NB4 (cell line): ENCODE measurements around the gene NCSTN.

ENCODE experiments used
- MYC ChIP-seq: IDR thresholded peaks from 2 replicates; pipeline ENCODE4 v1.6.1; 2011; ENCODE audit warnings: low read depth, low read length
- TF ChIP-seq, protein P1 (sequence below): IDR thresholded peaks from one replicate; pipeline ENCODE4 v1.5.1; 2012; ENCODE audit warnings: low read depth, low read length

DNA sequence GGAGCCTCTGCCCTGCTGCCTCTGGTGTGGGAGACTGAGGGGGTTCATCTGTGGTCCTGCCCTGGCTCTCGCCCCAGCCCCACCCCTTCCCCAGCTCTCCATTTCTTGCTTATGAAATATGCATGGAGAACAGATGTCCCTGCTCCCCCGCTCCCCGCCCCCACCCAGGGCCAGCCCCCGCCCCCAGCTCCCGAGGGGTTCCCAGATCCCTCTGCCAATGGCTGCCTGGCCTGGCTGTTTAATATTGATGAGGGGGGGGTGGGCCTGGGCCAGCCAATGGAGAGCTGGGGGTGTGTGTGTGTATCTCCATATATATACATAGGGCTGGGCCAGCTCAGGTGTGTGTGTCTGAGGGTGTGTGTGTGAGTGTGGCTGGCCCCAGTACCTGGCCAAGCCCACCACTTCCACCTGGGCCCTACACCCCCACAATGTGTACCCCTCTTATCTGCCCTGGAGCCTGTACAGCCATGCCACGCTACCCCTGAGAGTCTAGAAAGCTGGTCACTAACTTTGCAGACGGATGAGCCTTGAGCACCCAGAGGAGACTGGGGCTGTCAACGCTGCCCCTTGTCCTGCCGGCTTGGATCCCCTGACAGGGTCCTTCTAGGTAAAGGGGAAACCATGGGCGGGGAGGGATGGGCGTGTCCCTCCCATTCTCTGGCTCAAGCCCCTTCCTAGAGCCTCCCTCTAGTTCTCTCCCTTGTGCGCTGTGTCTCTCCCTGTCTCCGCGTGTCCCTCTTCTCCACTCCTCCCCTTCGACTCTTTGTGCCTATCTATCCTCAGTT lies 23.7 kb downstream of the NCSTN start, which contains the start of gene NHLH1:
- TF ChIP-seq, protein P1, sequence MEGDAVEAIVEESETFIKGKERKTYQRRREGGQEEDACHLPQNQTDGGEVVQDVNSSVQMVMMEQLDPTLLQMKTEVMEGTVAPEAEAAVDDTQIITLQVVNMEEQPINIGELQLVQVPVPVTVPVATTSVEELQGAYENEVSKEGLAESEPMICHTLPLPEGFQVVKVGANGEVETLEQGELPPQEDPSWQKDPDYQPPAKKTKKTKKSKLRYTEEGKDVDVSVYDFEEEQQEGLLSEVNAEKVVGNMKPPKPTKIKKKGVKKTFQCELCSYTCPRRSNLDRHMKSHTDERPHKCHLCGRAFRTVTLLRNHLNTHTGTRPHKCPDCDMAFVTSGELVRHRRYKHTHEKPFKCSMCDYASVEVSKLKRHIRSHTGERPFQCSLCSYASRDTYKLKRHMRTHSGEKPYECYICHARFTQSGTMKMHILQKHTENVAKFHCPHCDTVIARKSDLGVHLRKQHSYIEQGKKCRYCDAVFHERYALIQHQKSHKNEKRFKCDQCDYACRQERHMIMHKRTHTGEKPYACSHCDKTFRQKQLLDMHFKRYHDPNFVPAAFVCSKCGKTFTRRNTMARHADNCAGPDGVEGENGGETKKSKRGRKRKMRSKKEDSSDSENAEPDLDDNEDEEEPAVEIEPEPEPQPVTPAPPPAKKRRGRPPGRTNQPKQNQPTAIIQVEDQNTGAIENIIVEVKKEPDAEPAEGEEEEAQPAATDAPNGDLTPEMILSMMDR, result no peak
- TF ChIP-seq MYC, result no peak
